IMR-90 (cell line): ENCODE results near the gene PRRC2A.

ENCODE experiments used
- CTCF ChIP-seq: conservative IDR thresholded peaks from 2 replicates; pipeline ENCODE4 v1.5.1; 2012; ENCODE audit warnings: mild to moderate bottlenecking, low read depth, low read length, improper control_type of control experiment
- MAFK ChIP-seq: IDR thresholded peaks from 2 replicates; pipeline ENCODE4 v1.6.1; 2012; ENCODE audit warnings: low read depth, low read length, improper control_type of control experiment
- RAD21 ChIP-seq: IDR thresholded peaks from 2 replicates; pipeline ENCODE4 v1.6.1; 2012; ENCODE audit warnings: low read length, improper control_type of control experiment

DNA sequence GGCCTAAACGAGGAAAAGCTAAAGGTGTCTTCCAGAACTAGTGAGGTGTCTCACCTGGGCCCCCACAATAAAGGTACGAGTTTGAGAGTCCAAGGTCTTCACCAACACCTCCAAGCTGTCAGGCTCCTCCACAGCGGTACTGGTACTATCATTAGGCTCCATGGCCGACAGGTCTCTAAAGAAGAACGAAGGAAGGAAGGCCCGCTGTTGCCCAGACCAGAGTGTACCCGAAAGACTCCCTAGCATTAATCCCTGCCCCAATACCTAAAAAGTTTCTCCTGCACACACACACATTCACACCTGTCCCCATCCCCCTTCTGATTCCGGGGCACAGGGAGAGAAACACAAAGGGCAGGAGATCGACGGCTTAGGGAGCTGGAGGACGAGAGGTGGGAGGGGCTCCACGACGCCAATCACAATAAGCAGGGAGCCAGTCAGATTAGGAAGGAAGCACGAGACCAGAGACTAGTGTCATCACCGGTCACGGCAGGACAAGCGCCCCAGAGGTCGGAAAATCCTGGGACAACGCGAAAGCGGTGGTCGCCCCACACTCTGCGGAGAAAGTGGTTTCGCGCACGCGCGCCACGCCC is 31.2 kb downstream of the PRRC2A start:
- TF ChIP-seq CTCF (no peak), MAFK (no peak), RAD21 (no peak)
